Measurements from ENCODE around the gene ELOA. TPM values are rescaled to one million over a fixed set of nuclear protein-coding genes. Genes with fewer than 3 reads are reported as not detected.

Gene ELOA
- total and polyA plus RNA-seq, 9 of the 15 experiments (the other 6 are each of a cell fraction or from before 2014, with no cell fraction given): 31.9 to 98.6 (median 61.3) TPM

- TF ChIP-seq CBFA2T3 (IDR thresholded peaks at IDR 0.05): no peak
- TF ChIP-seq PHF8 (IDR thresholded peaks at IDR 0.05; ENCODE audit: borderline replicate concordance, low read length): no peak
- no peak for TF ChIP-seq ZBTB43 (CRISPR knock-in tag; IDR thresholded peaks at IDR 0.05)
- no peak for TF ChIP-seq RBM15 (IDR thresholded peaks at IDR 0.05; ENCODE audit: insufficient read depth, low read length)
- TF ChIP-seq USF1 (CRISPR knock-in tag; IDR thresholded peaks at IDR 0.05): no peak
- TF ChIP-seq CEBPB (tag; IDR thresholded peaks at IDR 0.05): no peak
- no peak for TF ChIP-seq GATA2 (CRISPR knock-in tag; IDR thresholded peaks at IDR 0.05)
- no peak for TF ChIP-seq ZBTB40 (IDR thresholded peaks at IDR 0.05)
- TF ChIP-seq ZBTB40 (CRISPR knock-in tag; IDR thresholded peaks at IDR 0.05): no peak
- TF ChIP-seq ZBTB1 (CRISPR knock-in tag; IDR thresholded peaks at IDR 0.05; ENCODE audit: borderline replicate concordance, low read depth): no peak
- TF ChIP-seq MCM5 (IDR thresholded peaks at IDR 0.05; ENCODE audit: low read depth): no peak
- 0 out of 2 replicates have a peak, but pooled peaks have one; percentile 35 for TF ChIP-seq KAT7 (CRISPR knock-in tag; IDR thresholded peaks at IDR 0.05; ENCODE audit: borderline replicate concordance)
- no peak for TF ChIP-seq OTX1 (CRISPR knock-in tag; IDR thresholded peaks at IDR 0.05)
- TF ChIP-seq ZNF592 (IDR thresholded peaks at IDR 0.05): no peak
Measured at GRCh38 chr1:23798662-23799142, 55.4 kb downstream of the ELOA start (continued).

Measured in K562 (cell line).